Measurements from ENCODE around the gene NFIA.

Gene NFIA

GRCh38 chr1:61226791-61227567, 144.6 kb downstream of the NFIA start:
- no peak for DNase-seq

GRCh38 chr1:61227857-61228550, 145.6 kb downstream of the NFIA start:
- DNase-seq, result no peak

DNA sequence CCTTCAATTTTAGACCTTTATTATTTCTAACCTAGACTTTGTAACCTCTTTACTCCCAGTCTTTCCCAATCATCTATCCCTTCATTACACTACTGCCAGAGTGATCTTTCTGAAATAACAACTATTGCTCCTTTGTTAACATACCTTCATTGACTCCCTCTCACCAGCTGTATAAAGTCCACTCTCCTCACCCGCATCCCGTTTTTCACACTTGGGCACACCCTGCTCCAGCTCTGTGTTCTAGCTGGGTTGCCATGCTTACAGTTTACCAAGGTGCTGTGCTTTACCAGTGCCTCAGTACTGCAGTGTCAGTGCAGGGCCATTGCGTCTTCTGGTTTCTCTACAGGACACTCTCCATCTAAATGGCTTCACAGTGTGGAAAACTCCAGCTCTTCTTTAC, 148.2 kb downstream of the NFIA start:
- no peak for DNase-seq

DNA sequence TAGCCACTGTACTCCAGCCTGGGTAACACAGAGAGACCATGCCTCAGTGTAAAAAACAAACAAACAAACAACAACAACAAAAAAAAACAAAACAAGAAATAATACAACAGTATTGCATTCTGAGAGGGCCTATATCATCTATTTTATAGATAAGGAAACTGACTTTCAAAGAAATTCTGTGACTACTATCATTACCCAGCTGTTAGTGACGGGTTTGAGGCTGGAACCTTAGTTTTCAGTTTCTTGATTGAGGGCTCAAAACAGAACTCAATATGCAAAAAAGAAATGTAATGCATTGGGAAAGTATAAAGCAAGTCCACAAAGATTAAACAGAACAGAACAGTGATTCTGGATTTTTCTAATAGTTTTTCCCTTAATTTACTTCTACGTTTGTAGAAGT, 149.4 kb downstream of the NFIA start:
- no peak for DNase-seq

- DNase-seq, result no peak
Observed at GRCh38 chr1:61233121-61233660, 150.8 kb downstream of the NFIA start.

GRCh38 chr1:61234587-61234919, 152.2 kb downstream of the NFIA start:
- no peak for DNase-seq

GRCh38 chr1:61237147-61237546, 154.8 kb downstream of the NFIA start:
- no peak for DNase-seq

DNA sequence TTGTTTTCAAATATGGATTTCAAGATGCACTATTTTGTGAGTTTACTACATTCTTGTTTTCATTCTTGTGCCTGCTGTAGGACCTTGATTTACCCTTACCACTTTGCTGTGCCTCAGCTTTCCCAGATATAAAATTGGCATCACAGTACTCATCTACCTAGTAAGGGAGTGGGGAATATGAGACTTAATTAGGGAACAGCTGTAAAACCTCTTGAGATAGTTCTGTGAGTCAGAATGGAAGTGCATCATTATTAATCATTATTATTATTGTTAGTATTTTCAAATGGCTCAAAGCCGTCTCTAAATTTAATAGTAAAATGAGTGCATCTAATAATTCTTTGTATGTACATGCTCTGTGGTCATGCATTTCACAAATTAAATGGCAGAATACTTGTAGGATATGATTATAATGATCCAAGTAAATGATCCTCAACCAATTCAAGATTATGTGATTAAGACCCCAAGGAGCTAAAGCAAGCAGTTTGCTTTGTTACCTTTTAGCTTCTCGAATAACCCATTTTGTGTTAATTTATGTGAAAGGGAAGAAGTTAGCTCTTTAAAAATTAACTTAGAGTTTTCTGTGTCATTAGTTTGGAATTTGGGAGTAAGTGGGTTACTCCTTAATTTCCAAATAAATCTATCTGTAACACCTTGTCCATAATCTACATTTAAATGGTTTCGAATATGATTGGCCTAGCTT, 155.4 kb downstream of the NFIA start:
- DNase-seq, result no peak

GRCh38 chr1:61238359-61238665, 156.0 kb downstream of the NFIA start:
- no peak for DNase-seq

DNA sequence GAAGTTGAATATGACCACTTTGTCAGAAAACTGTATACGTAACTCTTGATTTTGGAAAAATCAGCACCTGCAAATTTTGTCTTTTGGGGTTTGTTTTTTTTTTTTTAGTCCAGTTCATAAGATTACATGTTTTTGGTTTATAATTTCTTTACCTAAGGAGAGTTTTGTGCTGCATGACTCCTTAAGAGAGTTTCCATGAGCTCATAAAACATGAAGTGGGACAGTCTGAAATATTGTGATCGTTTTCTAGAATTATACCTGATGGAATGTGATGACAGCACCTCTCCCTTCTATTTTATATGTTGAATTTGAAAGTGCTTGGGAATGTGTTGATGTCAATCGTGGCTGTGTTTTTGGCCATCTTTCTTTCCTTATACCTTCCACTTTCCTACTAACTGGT, 158.5 kb downstream of the NFIA start:
- DNase-seq, result no peak

DNA sequence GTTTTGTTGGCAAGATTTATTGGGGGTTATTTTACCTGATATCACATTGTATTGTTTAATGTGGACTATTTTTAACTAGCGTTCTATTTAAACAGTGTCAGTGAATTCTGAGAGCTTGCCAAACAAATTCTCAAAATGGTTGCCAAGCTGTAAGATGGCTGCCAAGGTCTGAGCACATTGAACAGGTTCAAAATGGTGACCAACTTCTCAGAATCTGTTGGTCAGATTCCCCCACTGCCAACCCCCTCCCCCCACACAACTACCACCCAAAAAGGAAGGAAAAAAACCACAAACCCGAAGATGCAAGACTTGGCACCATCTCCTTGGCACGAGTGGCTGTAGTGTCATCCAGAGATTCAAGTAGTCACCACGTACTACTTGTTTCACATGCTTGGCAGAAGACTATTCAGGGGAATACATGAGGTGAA, 159.1 kb downstream of the NFIA start:
- DNase-seq, result peak; percentile 6

DNA sequence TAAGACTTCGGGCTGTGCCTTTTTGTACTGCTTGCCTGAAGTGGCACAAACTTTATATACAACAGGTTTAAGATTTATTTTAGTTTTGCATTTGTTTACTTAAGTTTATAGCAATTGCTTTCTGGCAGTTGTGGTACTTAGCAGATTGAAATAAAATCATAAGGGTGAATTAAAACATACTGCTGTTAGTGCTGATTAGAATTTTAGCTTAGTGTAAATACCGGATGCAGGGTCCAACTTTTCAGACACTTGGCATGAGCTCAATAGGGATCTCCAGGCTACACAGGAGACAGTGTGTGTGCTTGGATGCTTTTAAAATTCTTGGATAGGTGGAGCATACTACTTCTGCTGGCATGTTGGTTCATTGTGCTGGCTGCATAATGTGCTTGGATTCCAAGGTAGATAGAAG, 159.6 kb downstream of the NFIA start:
- DNase-seq, result no peak

GRCh38 chr1:61244114-61244513, 161.8 kb downstream of the NFIA start:
- peak; percentile 12 for DNase-seq

- DNase-seq, result no peak
Observed at GRCh38 chr1:61245696-61246400, 163.5 kb downstream of the NFIA start.

DNA sequence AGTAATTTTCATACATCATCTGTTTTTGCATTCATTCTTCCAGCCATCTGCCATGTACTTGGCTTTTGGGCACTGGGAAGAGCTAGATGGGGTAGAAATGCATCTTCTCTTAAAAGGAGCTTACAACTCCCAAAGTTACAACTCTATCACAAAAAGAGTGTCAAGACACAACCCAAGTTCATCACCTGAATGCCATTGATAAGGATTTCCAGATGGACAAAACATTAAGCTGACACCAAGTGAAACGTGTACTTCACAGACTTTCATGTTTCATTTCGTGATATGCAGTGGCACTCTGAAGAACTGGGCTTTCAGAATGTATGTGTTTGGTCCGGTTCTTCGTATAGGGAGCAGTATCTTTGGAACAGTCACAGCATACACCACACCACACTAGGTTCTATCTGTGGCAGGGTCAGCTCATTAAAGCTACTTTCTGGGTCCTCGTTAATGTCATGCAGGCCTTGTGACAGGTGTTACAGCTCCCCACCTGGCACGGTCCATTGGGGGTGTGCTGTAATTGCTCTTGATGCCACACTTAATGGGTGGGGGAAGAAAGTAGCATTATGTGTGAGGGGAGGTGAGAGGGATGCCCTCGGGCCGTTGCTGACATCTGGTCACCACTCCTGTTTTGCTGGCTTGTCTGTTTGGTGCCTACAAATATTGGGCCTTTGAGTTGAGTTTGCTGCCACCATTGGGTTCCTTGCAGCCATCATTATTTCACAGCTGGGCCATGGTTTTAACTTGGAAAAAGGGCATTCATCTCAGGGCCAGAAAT, 164.9 kb downstream of the NFIA start:
- no peak for DNase-seq

DNA sequence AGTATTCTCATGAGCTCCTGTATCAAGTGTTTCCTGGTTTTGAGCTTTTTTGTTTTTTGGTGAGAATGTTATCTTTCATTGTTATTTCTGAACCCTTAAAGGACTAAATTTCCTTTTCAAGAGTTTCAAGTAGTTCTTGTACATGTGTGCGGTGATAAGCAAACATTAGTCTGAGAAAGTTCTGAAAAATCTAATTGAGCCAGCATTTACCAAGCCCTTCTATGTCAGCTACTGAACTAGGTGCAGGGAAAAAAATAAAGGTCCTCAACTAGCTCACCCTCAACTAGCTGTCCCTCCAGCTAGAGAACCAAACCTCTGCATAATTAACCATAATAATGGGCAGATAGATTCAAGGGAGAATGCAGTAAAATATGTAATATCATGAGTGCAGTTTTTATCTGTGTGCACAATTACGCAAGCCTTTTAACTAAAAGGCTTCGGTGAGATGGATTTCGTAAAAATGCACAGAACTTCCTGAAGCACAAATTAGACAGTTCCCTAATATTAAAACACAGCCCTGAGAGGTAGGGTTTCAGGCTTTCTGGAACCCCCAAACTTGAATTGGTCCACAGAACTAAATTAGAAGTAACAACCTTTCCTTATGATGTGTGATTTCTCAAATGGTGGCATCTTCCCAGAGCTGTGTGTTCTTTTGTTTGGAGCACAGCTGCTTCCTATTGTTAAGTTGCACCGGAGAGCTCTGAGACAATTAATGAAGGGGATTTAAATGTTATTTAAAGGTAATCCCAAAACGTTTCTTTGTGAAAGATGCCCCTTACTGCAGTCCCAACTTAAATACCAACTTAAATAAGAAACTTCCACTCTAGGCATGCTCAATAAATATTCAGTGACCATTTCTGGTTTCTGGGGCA, 165.8 kb downstream of the NFIA start:
- no peak for DNase-seq

- DNase-seq, result no peak
Observed at GRCh38 chr1:61250933-61251332, 168.6 kb downstream of the NFIA start.

DNA sequence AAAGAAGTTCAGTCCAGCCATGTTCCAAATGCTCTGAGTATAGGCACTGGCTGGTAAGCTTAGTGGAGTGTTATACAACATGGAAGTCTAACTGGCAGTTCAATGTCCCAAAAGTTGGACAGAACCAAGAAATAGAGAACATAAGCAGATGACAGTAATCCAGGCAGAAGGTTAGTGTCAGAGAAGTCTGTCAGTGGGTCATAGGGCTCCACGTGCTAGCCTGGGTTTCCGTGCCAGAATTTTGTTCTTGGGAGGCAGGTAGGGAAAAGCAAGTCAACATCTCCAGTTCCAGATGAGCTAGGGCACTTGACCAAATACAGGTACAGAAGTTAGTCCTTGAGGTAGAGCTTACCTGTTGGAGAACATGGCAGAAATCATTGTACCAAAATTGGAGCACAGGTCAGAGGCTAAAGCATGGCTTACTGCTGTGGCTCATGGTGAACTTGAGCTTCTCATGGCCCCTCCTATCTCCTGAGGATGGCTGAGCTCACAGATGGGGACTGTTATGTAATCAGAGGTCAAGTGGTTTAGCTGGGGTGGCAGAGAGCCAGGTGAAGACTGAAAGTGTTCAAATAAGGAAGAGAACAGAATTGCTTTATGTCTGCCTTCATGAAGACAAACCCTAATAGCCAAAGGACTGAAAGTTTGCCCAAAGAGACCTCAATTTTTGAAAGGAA, 170.8 kb downstream of the NFIA start:
- no peak for DNase-seq

DNA sequence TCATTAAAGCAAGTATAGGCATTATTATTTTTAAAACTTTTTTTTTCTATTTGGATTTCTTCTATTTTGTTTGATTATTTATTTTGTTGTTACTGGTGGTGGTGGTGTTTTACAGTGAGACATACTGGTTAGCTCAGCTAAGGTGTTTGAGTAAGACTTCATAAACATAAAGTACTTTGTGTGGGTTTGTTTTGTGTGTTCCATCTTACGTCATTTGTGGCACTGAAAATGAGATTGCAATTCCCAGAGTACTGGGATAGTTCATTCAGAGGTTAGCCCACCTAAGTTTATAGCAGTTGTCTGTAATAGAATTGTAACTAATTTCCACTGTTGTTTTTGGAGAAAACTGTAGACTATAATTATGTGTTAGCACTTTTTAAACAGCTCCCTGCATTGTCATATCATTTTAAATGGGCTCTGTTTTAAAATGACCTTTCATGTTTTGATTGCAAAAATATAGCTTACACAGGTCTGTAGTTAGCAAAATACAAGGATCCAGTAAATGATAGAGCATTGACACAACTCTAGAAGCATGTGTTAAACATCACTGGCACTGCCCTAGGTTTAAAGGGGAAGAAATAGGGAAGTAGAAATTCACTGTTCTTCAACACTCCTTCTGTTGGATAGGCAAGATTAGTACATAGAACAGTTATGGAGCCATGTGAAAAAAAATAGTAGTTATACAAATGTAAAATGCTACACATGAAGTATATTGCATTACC, 171.7 kb downstream of the NFIA start:
- DNase-seq, result no peak
